HepG2 (cell line): ENCODE measurements around the gene PIGR. TPM values are rescaled to one million over a fixed set of nuclear protein-coding genes. Genes with fewer than 3 reads are reported as not detected.
A peak's percentile ranks its signal among the peaks of the same experiment; 100 is the strongest.

Experiments used
- ARID4A ChIP-seq: sonication (generic); formaldehyde crosslinking; IDR thresholded peaks from 2 replicates; pipeline ENCODE4 v1.5.0; 2020; ENCODE audit warnings: mild to moderate bottlenecking, missing genetic modification reagents, borderline replicate concordance
- CTCF ChIP-seq: sonication (generic); formaldehyde crosslinking; IDR thresholded peaks from 2 replicates; pipeline ENCODE4 v1.5.0; 2020; ENCODE audit warnings: mild to moderate bottlenecking, missing genetic modification reagents, moderate library complexity
- GLI4 ChIP-seq: sonication (generic); formaldehyde crosslinking; IDR thresholded peaks from 2 replicates; pipeline ENCODE4 v1.5.1; 2020; ENCODE audit warnings: missing genetic modification reagents, mild to moderate bottlenecking, moderate library complexity, borderline replicate concordance
- HOXA9 ChIP-seq: sonication (generic); formaldehyde crosslinking; IDR thresholded peaks from 2 replicates; pipeline ENCODE4 v1.8.1; 2022; ENCODE audit warnings: missing genetic modification reagents, mild to moderate bottlenecking, moderate library complexity, borderline replicate concordance
- XBP1 ChIP-seq: sonication (generic); formaldehyde crosslinking; IDR thresholded peaks from 2 replicates; pipeline ENCODE4 v1.5.0; 2020; ENCODE audit warnings: missing genetic modification reagents
- ZNF546 ChIP-seq: sonication (generic); formaldehyde crosslinking; conservative IDR thresholded peaks from 2 replicates; pipeline ENCODE4 v1.8.1; 2023; ENCODE audit warnings: mild to moderate bottlenecking, missing genetic modification reagents
- ZNF574 ChIP-seq: sonication (generic); formaldehyde crosslinking; IDR thresholded peaks from 2 replicates; pipeline ENCODE4 v1.4.0; 2020; ENCODE audit warnings: missing genetic modification reagents
- ZNF772 ChIP-seq: sonication (generic); formaldehyde crosslinking; IDR thresholded peaks from 2 replicates; pipeline ENCODE4 v1.5.0; 2020; ENCODE audit warnings: mild to moderate bottlenecking, missing genetic modification reagents
- polyA plus RNA-seq, 8 experiments: library from polyadenylated mRNA; depleted of rRNA in 3 of 8; stranded (reverse) in 7 of 8; unstranded in 1 of 8; fragments of >200 nt; fragmentation: Illumina TruSeq in 4 of 8; extraction: Trizol in 4 of 8; gene quantifications; 2 replicates each; pipeline versions ENCODE4 v1.2.1 to v1.2.3, GENCODE V29; 2011 to 2016; ENCODE audit warnings: low read depth in 4 of 8, missing spikeins in 1 of 8, mixed read lengths in 1 of 8; ENCODE audit not compliant: insufficient read depth in 1 of 8
- total RNA-seq, 5 experiments: library from RNA; depleted of rRNA; stranded (reverse); fragments of >200 nt; fragmentation: Illumina TruSeq; extraction: Trizol; gene quantifications; 2 replicates each; pipeline ENCODE4 v1.2.3, GENCODE V29; 2016; ENCODE audit warnings: low read depth in 1 of 5

PIGR gene
- total and polyA plus RNA-seq, 2 of the 13 experiments (the other 11 are each of a cell fraction or from before 2014, with no cell fraction given), result not detected

GRCh38 chr1:206925106-206925736, 21.0 kb downstream of the PIGR start (continued):
- TF ChIP-seq CTCF (CRISPR knock-in tag) (peak; percentile 76), ARID4A (CRISPR knock-in tag) (no peak), ZNF574 (no peak), ZNF772 (CRISPR knock-in tag) (no peak), GLI4 (CRISPR knock-in tag) (no peak), XBP1 (no peak), HOXA9 (CRISPR knock-in tag) (no peak), ZNF546 (CRISPR knock-in tag) (no peak)
- TF ChIP-seq, all 625 proteins: peak for 4
